ENCODE results near the gene LDB1. TPM values are rescaled to one million over a fixed set of nuclear protein-coding genes. Genes with fewer than 3 reads are reported as not detected.

LDB1 gene
- total and polyA plus RNA-seq, 10 of the 15 experiments (the other 5 are each of a cell fraction or from before 2014, with no cell fraction given): 1.7 to 71.5 (median 36.9) TPM

- SMC1A ChIA-PET (ENCODE audit: uncharacterized antibody, unreplicated experiment): interaction anchor here (1.4 to 1.6 kb wide), 2 partner anchors 12 to 38 kb away, joined by 4 read pairs; no protein-coding TSS in a partner anchor
- H3K79me2 ChIP-seq (ENCODE audit: control insufficient read depth, insufficient read depth, low read length): peaks cover 52% of the 10 kb centered on the region
- FAIRE-seq (peak; percentile 78), DNase-seq (ENCODE audit: low read depth, low spot score) (no peak), ATAC-seq (no peak)
- intact Hi-C loops (cut with micrococcal nuclease; ENCODE audit: unreplicated experiment): no loop called here
- H3K27me3 ChIP-seq (replicated peaks in 1 of 2; ENCODE audit: control insufficient read depth in 2 of 2, insufficient read depth in 2 of 2, low read length in 1 of 2): no peaks in the 10 kb centered on the region
- in situ Hi-C loops (cut with MboI): no loop called here
- no peaks in the 10 kb centered on the region for H3K9me3 ChIP-seq (replicated peaks; ENCODE audit: control insufficient read depth, insufficient read depth, low read length)
- CTCF ChIA-PET: interaction anchor here (0.6 to 1.4 kb wide), 8 partner anchors 10 to 706 kb away, joined by 3 to 5 read pairs (median 3); no protein-coding TSS in a partner anchor
- no peaks in the 10 kb centered on the region for H4K20me1 ChIP-seq (ENCODE audit: control insufficient read depth, insufficient read depth)
- 0 out of 2 replicates have a peak, but pooled peaks have one; percentile 7 for TF ChIP-seq RAD21 (IDR thresholded peaks at IDR 0.05; ENCODE audit: insufficient read depth, low read depth, low read length)
- peak; percentile 20 to 36 (median 36); a peak in 5 of 6 replicates for TF ChIP-seq CTCF (IDR thresholded peaks at IDR 0.05 in 2 of 3, conservative IDR thresholded peaks at IDR 0.05 in 1 of 3; ENCODE audit: control insufficient read depth in 2 of 3, extremely low read depth in 1 of 3, insufficient read depth in 1 of 3, low read depth in 3 of 3, low read length in 3 of 3)
- no peak for TF ChIP-seq IKZF2 (IDR thresholded peaks at IDR 0.05)
- H2AFZ ChIP-seq (ENCODE audit: control insufficient read depth, low read depth, low read length): no peak overlapping the region
- 53% methylated on average over 3 of the region's 3 CpGs for WGBS (ENCODE audit: insufficient coverage, insufficient replicate concordance, low lambda C conversion rate, missing lambda C conversion rate)
- peak overlapping the region; percentile 96 for H3K4me3 ChIP-seq
- no peak overlapping the region for H3K9ac ChIP-seq (ENCODE audit: control insufficient read depth, insufficient read depth, low read length)
- H3K27ac ChIP-seq (ENCODE audit: control insufficient read depth, insufficient read depth): no peak overlapping the region
- peaks cover 26% of the 10 kb centered on the region for H3K4me1 ChIP-seq (ENCODE audit: control insufficient read depth, insufficient read depth, low read length)
- RAD21 ChIA-PET (ENCODE audit: unreplicated experiment): interaction anchor here (0.9 kb wide), 1 partner anchor 470 kb away, joined by 3 read pairs; no protein-coding TSS in a partner anchor
- BruUV-seq (replicated peaks): no TSS peak
- H3K4me2 ChIP-seq (ENCODE audit: control insufficient read depth, insufficient read depth): peak overlapping the region; percentile 94
- H3K36me3 ChIP-seq (ENCODE audit: control insufficient read depth in 2 of 2, insufficient read depth in 2 of 2, low read length in 1 of 2): peaks cover 21 to 31% of the 10 kb centered on the region in 2 experiments
- POLR2A ChIA-PET: interaction anchor here (0.5 kb wide), 1 partner anchor 59 kb away, joined by 4 read pairs; no protein-coding TSS in a partner anchor
Observed at GRCh38 chr10:102112210-102112817, 7.9 kb downstream of the LDB1 start.

All from GM12878 (cell line).